B cell (primary cell): ENCODE results near the gene NRDC. TPM values are rescaled to one million over a fixed set of nuclear protein-coding genes. Genes with fewer than 3 reads are reported as not detected.
A peak's percentile ranks its signal among the peaks of the same experiment; 100 is the strongest.

Experiments
- ATAC-seq: fragments of 200-7000 bp; cut with Tn5 transposase; one replicate; pipeline ENCODE4 v1.10.0; 2021; ENCODE audit warnings: low read depth, mild to moderate bottlenecking, moderate number of reproducible peaks, moderate library complexity
- CTCF ChIA-PET: fragments of 350-600 bp; sonication (Branson Sonifier 250); formaldehyde crosslinking; loops from one replicate; lab custom pipeline; 2021; ENCODE audit warnings: antibody characterized with exemption, inconsistent platforms; lab: Charles Lee
- POLR2A ChIA-PET: fragments of 350-600 bp; sonication (Branson Sonifier 250); formaldehyde crosslinking; loops from one replicate; lab custom pipeline; 2021; ENCODE audit warnings: antibody characterized with exemption; lab: Charles Lee
- DNase-seq: peaks from one replicate; pipeline ENCODE4 v3.0.0; 2013
- H2AFZ ChIP-seq: 2 replicates; pipeline ENCODE4 v1.6.1; 2012; ENCODE audit warnings: mild to moderate bottlenecking, low read depth, low read length; ENCODE audit not compliant: insufficient read depth, poor library complexity, severe bottlenecking
- H3K27ac ChIP-seq, 2 donors: 1 replicate in 1 of 2; 2 replicates in 1 of 2; pipeline ENCODE4 v1.5.1; 2012 to 2013; ENCODE audit warnings: low read length in 2 of 2, mild to moderate bottlenecking in 2 of 2, moderate library complexity in 1 of 2
- H3K27me3 ChIP-seq, 4 experiments: fragments of 200-600 bp in 1 of 4; sonication (generic) in 1 of 4; replicated peaks in 1 of 4; 1 replicate in 2 of 4; 2 replicates in 2 of 4; pipeline versions ENCODE4 v1.6.1 to v1.7.0; 2013 to 2016; ENCODE audit warnings: low read length in 3 of 4, mild to moderate bottlenecking in 2 of 4, mixed read lengths in 1 of 4, moderate library complexity in 1 of 4; ENCODE audit not compliant: insufficient read depth in 4 of 4, control insufficient read depth in 3 of 4; ENCODE audit errors: control extremely low read depth in 1 of 4
- H3K36me3 ChIP-seq, 2 experiments: replicated peaks in 1 of 2; 1 replicate in 1 of 2; 2 replicates in 1 of 2; pipeline versions ENCODE4 v1.6.1 to v1.7.1; 2013; ENCODE audit warnings: low read length in 1 of 2; ENCODE audit not compliant: insufficient read depth in 2 of 2, control insufficient read depth in 1 of 2; ENCODE audit errors: control extremely low read depth in 1 of 2, extremely low read depth in 1 of 2
- H3K4me1 ChIP-seq, 2 donors: fragments of 200-600 bp in 1 of 2; sonication (generic) in 1 of 2; 1 replicate in 1 of 2; 2 replicates in 1 of 2; pipeline versions ENCODE4 v1.5.1 to v1.6.1; 2013 to 2017; ENCODE audit warnings: low read length in 2 of 2; ENCODE audit not compliant: control insufficient read depth in 2 of 2, insufficient read depth in 2 of 2
- H3K4me2 ChIP-seq: replicated peaks from 2 replicates; pipeline ENCODE3; 2012; ENCODE audit warnings: mild to moderate bottlenecking, low read depth, low read length; ENCODE audit not compliant: poor library complexity, severe bottlenecking
- H3K4me3 ChIP-seq, 5 experiments: fragments of 200-600 bp in 1 of 5; sonication (generic) in 1 of 5; 1 replicate in 3 of 5; 2 replicates in 2 of 5; pipeline versions ENCODE4 v1.5.1 to v1.7.0; 2011 to 2016; ENCODE audit warnings: low read length in 4 of 5, mild to moderate bottlenecking in 4 of 5, low read depth in 2 of 5, control low read depth in 1 of 5, moderate library complexity in 1 of 5; ENCODE audit not compliant: insufficient read depth in 1 of 5; ENCODE audit errors: control extremely low read depth in 1 of 5, extremely low read depth in 1 of 5
- H3K79me2 ChIP-seq: fragments of 200-600 bp; sonication (generic); one replicate; pipeline ENCODE4 v1.6.0; 2016; ENCODE audit warnings: low read length; ENCODE audit not compliant: control insufficient read depth, insufficient read depth
- H3K9ac ChIP-seq: fragments of 200-600 bp; sonication (generic); 2 replicates; pipeline ENCODE4 v1.6.1; 2017; ENCODE audit warnings: mild to moderate bottlenecking, low read length, moderate library complexity
- H3K9me3 ChIP-seq, 3 donors: one replicate each; pipeline versions ENCODE4 v1.6.1 to v1.7.1; 2013; ENCODE audit warnings: low read length in 2 of 3; ENCODE audit not compliant: control insufficient read depth in 2 of 3, insufficient read depth in 1 of 3; ENCODE audit errors: control extremely low read depth in 1 of 3
- H4K20me1 ChIP-seq: 2 replicates; pipeline ENCODE4 v1.6.0; 2012; ENCODE audit warnings: mild to moderate bottlenecking, low read length; ENCODE audit not compliant: insufficient read depth, control insufficient read depth, poor library complexity, severe bottlenecking
- H3K27ac Mint-ChIP-seq: one replicate; pipeline ENCODE4 v1.8.0; 2021; ENCODE audit warnings: mixed read lengths
- H3K27me3 Mint-ChIP-seq: one replicate; pipeline ENCODE4 v1.8.0; 2021; ENCODE audit warnings: mixed read lengths
- H3K4me1 Mint-ChIP-seq: one replicate; pipeline ENCODE4 v1.8.0; 2021; ENCODE audit warnings: mixed read lengths
- H3K4me3 Mint-ChIP-seq: one replicate; pipeline ENCODE4 v1.8.0; 2021; ENCODE audit warnings: mixed read lengths
- H3K9me3 Mint-ChIP-seq: one replicate; pipeline ENCODE4 v1.8.0; 2022; ENCODE audit warnings: mixed read lengths; ENCODE audit not compliant: insufficient read depth
- CTCF ChIP-seq: fragments of 200-600 bp; IDR thresholded peaks from one replicate; pipeline ENCODE4 v1.8.0; 2022; ENCODE audit warnings: antibody characterized with exemption, mild to moderate bottlenecking
- EZH2 ChIP-seq: IDR thresholded peaks from 2 replicates; pipeline ENCODE4 v1.6.1; 2012; ENCODE audit warnings: borderline replicate concordance, low read depth, mild to moderate bottlenecking, moderate library complexity, low read length; ENCODE audit not compliant: insufficient read depth, poor library complexity, severe bottlenecking
- WGBS: methylation state at CpG from one replicate; pipeline ENCODE4 v1.1.5; 2013; ENCODE audit warnings: missing lambda C conversion rate; ENCODE audit not compliant: insufficient coverage; 5-methylcytosine and 5-hydroxymethylcytosine counted together
- intact Hi-C: fragments of 100-400 bp; cut with micrococcal nuclease; formaldehyde crosslinking; loops from one replicate; pipeline ENCODE4 v1.10.0; 2022
- polyA plus RNA-seq: library from polyadenylated mRNA; depleted of rRNA; stranded (reverse); fragments of >200 nt; gene quantifications from 2 replicates; pipeline ENCODE4 v1.2.3, GENCODE V29; 2012
- total RNA-seq, 2 donors: library from RNA; stranded (reverse); fragments of 120-200 nt in 1 of 2; gene quantifications; 1 replicate in 1 of 2; 2 replicates in 1 of 2; pipeline versions ENCODE4 v1.2.3 to v1.2.4, GENCODE V29; 2013 to 2022

The NRDC gene
- total and polyA plus RNA-seq, 2 donors (not counting 1 experiment from before 2014, with no cell fraction given), result 55.3 to 154 TPM

- Histone ChIP-seq H3K9me3 (no peaks in the 10 kb centered on the region), H3K4me1 (peaks cover 6 to 9% of the 10 kb centered on the region in 2 donors), H2AFZ (no peak overlapping the region), H3K4me3 (no peak overlapping the region), H3K9ac (no peak overlapping the region), H3K27ac (peak overlapping the region in 1 of 2 donors; percentile 35), H3K27me3 (no peaks in the 10 kb centered on the region), H3K79me2 (peaks cover 4% of the 10 kb centered on the region), H4K20me1 (no peaks in the 10 kb centered on the region), H3K4me2 (peak overlapping the region; percentile 49), H3K36me3 (peaks cover 0 to 41% of the 10 kb centered on the region in 2 experiments)
- CTCF ChIA-PET, result interaction anchor here (0.5 to 0.8 kb wide), 2 partner anchors 7 to 118 kb away, joined by 3 to 4 read pairs; no protein-coding TSS in a partner anchor
- Mint-ChIP-seq H3K27me3 (no peaks in the 10 kb centered on the region), H3K9me3 (no peaks in the 10 kb centered on the region), H3K4me3 (peak overlapping the region; percentile 32), H3K27ac (peak overlapping the region; percentile 38), H3K4me1 (peaks cover 26% of the 10 kb centered on the region)
- POLR2A ChIA-PET, result interaction anchor here (0.6 to 0.7 kb wide), 2 partner anchors 57 to 348 kb away, joined by 5 to 6 read pairs; no protein-coding TSS in a partner anchor
- intact Hi-C loops, result no loop called here
- ATAC-seq (no peak), DNase-seq (no peak)
- TF ChIP-seq CTCF, result no peak
- no peak for TF ChIP-seq EZH2
Measured at GRCh38 chr1:51776408-51776807, 102.1 kb downstream of the NRDC start.

GRCh38 chr1:51768971-51769588 is 109.4 kb downstream of the NRDC start:
- Histone ChIP-seq H3K4me2 (no peak overlapping the region), H3K9me3 (no peaks in the 10 kb centered on the region), H3K9ac (no peak overlapping the region), H3K27me3 (no peaks in the 10 kb centered on the region), H3K4me1 (no peaks in the 10 kb centered on the region), H3K27ac (no peak overlapping the region), H3K4me3 (no peak overlapping the region), H3K36me3 (peaks cover 2 to 34% of the 10 kb centered on the region in 2 experiments), H3K79me2 (no peaks in the 10 kb centered on the region), H2AFZ (no peak overlapping the region), H4K20me1 (no peaks in the 10 kb centered on the region)
- POLR2A ChIA-PET, result interaction anchor here (0.6 kb wide), 1 partner anchor 1153 kb away, joined by 3 read pairs; no protein-coding TSS in a partner anchor
- H3K27me3 Mint-ChIP-seq, result no peaks in the 10 kb centered on the region
- no peak overlapping the region for H3K4me3 Mint-ChIP-seq
- DNase-seq, result peak; percentile 63
- H3K27ac Mint-ChIP-seq, result no peak overlapping the region
- TF ChIP-seq EZH2 (no peak), CTCF (peak; percentile 94)
- peak; percentile 54 for ATAC-seq
- H3K9me3 Mint-ChIP-seq, result no peaks in the 10 kb centered on the region
- H3K4me1 Mint-ChIP-seq, result peaks cover 13% of the 10 kb centered on the region
- intact Hi-C loops, result loop anchor here (1.0 to 2.0 kb wide), 2 partner anchors 40 to 142 kb away; no protein-coding TSS in a partner anchor
- no CpG with 5 or more reads among the region's 6 CpGs for WGBS
- CTCF ChIA-PET, result interaction anchor here (0.6 to 3.0 kb wide), 35 partner anchors 8 to 995 kb away, joined by 3 to 21 read pairs (median 4); no protein-coding TSS in a partner anchor
